Ovary (tissue), 9 donors: ENCODE data around the gene ADK. TPM values are rescaled to one million over a fixed set of nuclear protein-coding genes. Genes with fewer than 3 reads are reported as not detected.

ENCODE experiments used
- DNase-seq, 5 donors: peaks; one replicate each; pipeline ENCODE4 v3.0.0-alpha.2; 2019 to 2020
- H3K27ac ChIP-seq, 2 donors: fragments of 200-600 bp; one replicate each; pipeline versions ENCODE4 v1.5.1 to v1.8.0; 2019 to 2022
- H3K27me3 ChIP-seq: fragments of 200-600 bp; one replicate; pipeline ENCODE4 v1.8.0; 2022
- H3K36me3 ChIP-seq: fragments of 200-600 bp; sonication (generic); one replicate; pipeline ENCODE4 v1.5.1; 2019
- H3K4me1 ChIP-seq: one replicate; pipeline ENCODE4 v1.8.1; 2013; ENCODE audit warnings: mild to moderate bottlenecking, moderate library complexity; ENCODE audit not compliant: insufficient read depth
- H3K4me3 ChIP-seq: fragments of 200-600 bp; sonication (generic); one replicate; pipeline ENCODE4 v1.5.1; 2017
- H3K9me3 ChIP-seq, 2 donors: fragments of 200-600 bp in 1 of 2; sonication (generic) in 1 of 2; one replicate each; pipeline versions ENCODE4 v1.5.1 to v1.8.1; 2013 to 2019; ENCODE audit warnings: mild to moderate bottlenecking in 1 of 2, moderate library complexity in 1 of 2
- CTCF ChIP-seq, 3 donors: fragments of 450-650 bp in 2 of 3; fragments of 200-600 bp in 1 of 3; IDR thresholded peaks; one replicate each; pipeline versions ENCODE4 v1.5.1 to v1.8.0; 2016 to 2022; ENCODE audit warnings: antibody characterized with exemption in 3 of 3, mild to moderate bottlenecking in 1 of 3
- EP300 ChIP-seq: sonication (generic); formaldehyde crosslinking; IDR thresholded peaks from one replicate; pipeline ENCODE4 v1.6.1; 2017; ENCODE audit warnings: antibody characterized with exemption
- POLR2A ChIP-seq: fragments of 450-650 bp; IDR thresholded peaks from one replicate; pipeline ENCODE4 v1.6.1; 2017; ENCODE audit warnings: antibody characterized with exemption, mild to moderate bottlenecking, moderate library complexity
- WGBS, 3 donors: extraction: QIAGEN DNeasy Blood & Tissue Kit in 1 of 3; methylation state at CpG; one replicate each; pipeline versions ENCODE4 v1.1.5 to v1.1.7; 2013 to 2017; 5-methylcytosine and 5-hydroxymethylcytosine counted together
- intact Hi-C, 4 donors: fragments of 100-400 bp; cut with DNase I; formaldehyde crosslinking; loops; one replicate each; pipeline versions ENCODE4 v1.11.0 to v1.15.1; 2022 to 2023
- polyA plus RNA-seq, 2 donors: library from polyadenylated mRNA; stranded (reverse); fragments of 200-250 nt in 1 of 2; fragments of 350-450 nt in 1 of 2; fragmentation: Illumina TruSeq in 1 of 2; extraction: RNeasy Lipid Tissue Mini Kit (QIAGEN cat#74804) in 1 of 2; gene quantifications; one replicate each; pipeline ENCODE4 v1.2.3, GENCODE V29; 2013 to 2014
- total RNA-seq, 7 donors: library from RNA; depleted of rRNA in 2 of 7; stranded (reverse); fragments of >200 nt in 2 of 7; fragmentation: NEBNext Ultra II Directional in 3 of 7; extraction: Animal tissue kit (Norgen Biotek cat#: 25700) in 3 of 7; gene quantifications; one replicate each; pipeline versions ENCODE4 v1.1.0 to v1.2.4, GENCODE V29; 2016 to 2023
- donor health status: DM: no; HTN: no; CAD: no; lungs with moderate emphysema.
- donor health status: DM: no; HTN: no; CAD: no.
- donor health status: Bipolar disorder and iron deficiency.
- donor health status: DM: yes; HTN: yes; CAD: no.
- donor health status: DM: no; HTN: no; CAD: no.
- donor health status: DM: yes; HTN: yes; CAD: no.

The ADK gene
- total and polyA plus RNA-seq, 9 donors, result 9.4 to 20.4 (median 12.2) TPM

GRCh38 chr10:74380795-74381194 lies 229.8 kb downstream of the ADK start:
- Histone ChIP-seq H3K27ac (no peak overlapping the region), H3K36me3 (no peaks in the 10 kb centered on the region), H3K27me3 (no peaks in the 10 kb centered on the region), H3K9me3 (no peaks in the 10 kb centered on the region), H3K4me1 (no peaks in the 10 kb centered on the region), H3K4me3 (no peak overlapping the region)
- TF ChIP-seq POLR2A (no peak), CTCF (IDR thresholded peaks at IDR 0.05) (no peak), EP300 (no peak)
- 95 to 97% (median 95%) methylated on average over 1 of the region's 1 CpG for WGBS, 3 donors
- DNase-seq, result no peak
- intact Hi-C loops, result no loop called here

GRCh38 chr10:74381291-74381853 lies 230.4 kb downstream of the ADK start:
- Histone ChIP-seq H3K4me1 (no peaks in the 10 kb centered on the region), H3K36me3 (no peaks in the 10 kb centered on the region), H3K4me3 (no peak overlapping the region), H3K27ac (no peak overlapping the region), H3K27me3 (no peaks in the 10 kb centered on the region), H3K9me3 (no peaks in the 10 kb centered on the region)
- intact Hi-C loops, result no loop called here
- 88 to 90% (median 89%) methylated on average over 2 of the region's 2 CpGs for WGBS, 3 donors
- no peak for DNase-seq
- TF ChIP-seq CTCF (IDR thresholded peaks at IDR 0.05), result no peak
- no peak for TF ChIP-seq POLR2A
- no peak for TF ChIP-seq EP300

- intact Hi-C loops, result no loop called here
- Histone ChIP-seq H3K4me3 (no peak overlapping the region), H3K9me3 (no peaks in the 10 kb centered on the region), H3K27me3 (no peaks in the 10 kb centered on the region), H3K4me1 (no peaks in the 10 kb centered on the region), H3K27ac (no peak overlapping the region), H3K36me3 (no peaks in the 10 kb centered on the region)
- no peak for DNase-seq
- WGBS, 3 donors, result 77 to 91% (median 84%) methylated on average over 1 of the region's 1 CpG
- TF ChIP-seq POLR2A (no peak), CTCF (IDR thresholded peaks at IDR 0.05) (no peak), EP300 (no peak)
Observed at GRCh38 chr10:74382663-74383062, 231.6 kb downstream of the ADK start.

- no peak overlapping the region for H3K27ac ChIP-seq
- H3K4me1 ChIP-seq, result no peaks in the 10 kb centered on the region
- H3K27me3 ChIP-seq, result no peaks in the 10 kb centered on the region
- no peak for DNase-seq
- H3K9me3 ChIP-seq, result no peaks in the 10 kb centered on the region
- intact Hi-C loops, result no loop called here
- TF ChIP-seq POLR2A (no peak), CTCF (IDR thresholded peaks at IDR 0.05) (no peak), EP300 (no peak)
- no peaks in the 10 kb centered on the region for H3K36me3 ChIP-seq
- no peak overlapping the region for H3K4me3 ChIP-seq
Observed at GRCh38 chr10:74383642-74384041, 232.6 kb downstream of the ADK start.
